IMR-90 (cell line): Measurements from ENCODE around the gene NFKBIZ. TPM values are rescaled to one million over a fixed set of nuclear protein-coding genes. Genes with fewer than 3 reads are reported as not detected.
A peak's percentile ranks its signal among the peaks of the same experiment; 100 is the strongest.

Source experiments
- ATAC-seq: fragments of 200-7000 bp; cut with Tn5 transposase; 2 replicates; pipeline ENCODE4 v1.9.1; 2020; ENCODE audit warnings: low read depth, mild to moderate bottlenecking, moderate library complexity
- BruUV-seq: library from RNA; stranded (reverse); fragments of 400-500 nt; replicated peaks from 2 replicates; lab custom pipeline; 2021; lab: Mats Ljungman, UMichigan
- CTCF ChIA-PET: fragments of 300-600 bp; formaldehyde crosslinking; extraction: SDS; loops from one replicate; lab custom pipeline; 2021; ENCODE audit warnings: antibody characterized with exemption; lab: Yijun Ruan, JAX
- POLR2A ChIA-PET: fragments of 300-600 bp; sonication (Branson Sonifier 250); formaldehyde crosslinking; loops from one replicate; lab custom pipeline; 2022; ENCODE audit warnings: antibody characterized with exemption; ENCODE audit not compliant: unreplicated experiment; lab: Charles Lee
- DNase-seq: peaks from one replicate; pipeline ENCODE4 v3.0.0; 2013
- H2AFZ ChIP-seq: replicated peaks from 2 replicates; pipeline ENCODE3; 2013; ENCODE audit warnings: low read length, mild to moderate bottlenecking; ENCODE audit not compliant: poor library complexity
- H2AK5ac ChIP-seq: 2 replicates; pipeline ENCODE4 v1.6.1; 2013; ENCODE audit warnings: low read depth, low read length, inconsistent platforms
- H2AK9ac ChIP-seq: replicated peaks from 2 replicates; pipeline ENCODE3; 2013; ENCODE audit warnings: mild to moderate bottlenecking, low read depth, low read length, moderate library complexity; ENCODE audit not compliant: poor library complexity
- H2BK120ac ChIP-seq: 2 replicates; pipeline ENCODE4 v1.6.1; 2013; ENCODE audit warnings: low read depth, low read length, inconsistent platforms
- H2BK15ac ChIP-seq: 3 replicates; pipeline ENCODE4 v1.6.1; 2013; ENCODE audit warnings: low read depth, low read length, inconsistent platforms
- H2BK20ac ChIP-seq: 2 replicates; pipeline ENCODE4 v1.6.1; 2013; ENCODE audit warnings: low read depth, mild to moderate bottlenecking, inconsistent platforms, low read length, moderate library complexity
- H2BK5ac ChIP-seq: 2 replicates; pipeline ENCODE4 v1.6.1; 2013; ENCODE audit warnings: mild to moderate bottlenecking, low read depth, low read length, inconsistent platforms; ENCODE audit not compliant: poor library complexity, severe bottlenecking
- H3K14ac ChIP-seq: replicated peaks from 2 replicates; pipeline ENCODE4 v1.6.1; 2013; ENCODE audit warnings: low read depth, low read length, inconsistent platforms
- H3K18ac ChIP-seq: 2 replicates; pipeline ENCODE4 v1.6.1; 2013; ENCODE audit warnings: low read depth, low read length, control low read depth
- H3K23ac ChIP-seq: 2 replicates; pipeline ENCODE4 v1.6.1; 2013; ENCODE audit warnings: low read depth, low read length, inconsistent platforms
- H3K27ac ChIP-seq: 2 replicates; pipeline ENCODE4 v1.5.1; 2013; ENCODE audit warnings: mild to moderate bottlenecking, control low read depth, low read length; ENCODE audit not compliant: insufficient read depth
- H3K27me3 ChIP-seq: 2 replicates; pipeline ENCODE4 v1.6.1; 2013; ENCODE audit warnings: low read length; ENCODE audit not compliant: control insufficient read depth, insufficient read depth
- H3K36me3 ChIP-seq: 2 replicates; pipeline ENCODE4 v1.6.1; 2013; ENCODE audit warnings: low read length, mixed read lengths; ENCODE audit not compliant: control insufficient read depth, insufficient read depth
- H3K4ac ChIP-seq: 2 replicates; pipeline ENCODE4 v1.6.1; 2013; ENCODE audit warnings: low read depth, low read length, inconsistent platforms
- H3K4me1 ChIP-seq: 2 replicates; pipeline ENCODE4 v1.6.1; 2013; ENCODE audit warnings: low read length, mixed read lengths; ENCODE audit not compliant: control insufficient read depth, insufficient read depth
- H3K4me2 ChIP-seq: 2 replicates; pipeline ENCODE4 v1.6.1; 2013; ENCODE audit warnings: low read depth, mild to moderate bottlenecking, control low read depth, low read length, moderate library complexity
- H3K4me3 ChIP-seq: 2 replicates; pipeline ENCODE4 v1.5.1; 2013; ENCODE audit warnings: low read depth, mild to moderate bottlenecking, control low read depth, low read length, moderate library complexity; ENCODE audit not compliant: insufficient read depth
- H3K56ac ChIP-seq: 2 replicates; pipeline ENCODE4 v1.6.1; 2013; ENCODE audit warnings: low read length, inconsistent platforms; ENCODE audit not compliant: insufficient read depth; ENCODE audit errors: extremely low read depth
- H3K79me1 ChIP-seq, 2 experiments: 2 replicates each; pipeline ENCODE4 v1.6.1; 2013; ENCODE audit warnings: low read length in 2 of 2, inconsistent platforms in 1 of 2, low read depth in 1 of 2
- H3K9ac ChIP-seq: 2 replicates; pipeline ENCODE4 v1.6.1; 2013; ENCODE audit warnings: low read depth, low read length, control low read depth
- H3K9me1 ChIP-seq: 2 replicates; pipeline ENCODE4 v1.6.1; 2013; ENCODE audit warnings: low read length, inconsistent platforms; ENCODE audit not compliant: insufficient read depth
- H3K9me3 ChIP-seq: 2 replicates; pipeline ENCODE4 v1.6.1; 2013; ENCODE audit warnings: low read length; ENCODE audit not compliant: control insufficient read depth, insufficient read depth
- H4K20me1 ChIP-seq: 2 replicates; pipeline ENCODE4 v1.6.1; 2013; ENCODE audit warnings: low read length, inconsistent platforms; ENCODE audit not compliant: insufficient read depth
- H4K5ac ChIP-seq: 2 replicates; pipeline ENCODE4 v1.6.1; 2013; ENCODE audit warnings: mild to moderate bottlenecking, low read depth, low read length, control low read depth
- H4K8ac ChIP-seq, 2 experiments: 2 replicates each; pipeline ENCODE4 v1.6.1; 2013; ENCODE audit warnings: low read depth in 2 of 2, low read length in 2 of 2, control low read depth in 1 of 2, inconsistent platforms in 1 of 2
- H4K91ac ChIP-seq: 2 replicates; pipeline ENCODE4 v1.6.1; 2013; ENCODE audit warnings: low read depth, low read length, inconsistent platforms; ENCODE audit not compliant: insufficient read depth
- CEBPB ChIP-seq: IDR thresholded peaks from 2 replicates; pipeline ENCODE4 v1.6.1; 2012; ENCODE audit warnings: low read depth, low read length, improper control_type of control experiment
- CHD1 ChIP-seq: IDR thresholded peaks from 2 replicates; pipeline ENCODE4 v1.6.1; 2012; ENCODE audit warnings: low read depth, low read length, improper control_type of control experiment
- CTCF ChIP-seq: conservative IDR thresholded peaks from 2 replicates; pipeline ENCODE4 v1.5.1; 2012; ENCODE audit warnings: mild to moderate bottlenecking, low read depth, low read length, improper control_type of control experiment
- ELK1 ChIP-seq: fragments of 150-350 bp; IDR thresholded peaks from 2 replicates; pipeline ENCODE4 v1.6.1; 2016; ENCODE audit warnings: low read depth, mild to moderate bottlenecking, low read length, moderate library complexity, borderline replicate concordance
- FOS ChIP-seq: fragments of 150-350 bp; IDR thresholded peaks from 2 replicates; pipeline ENCODE4 v1.6.1; 2016; ENCODE audit warnings: low read depth, low read length
- MAFK ChIP-seq: IDR thresholded peaks from 2 replicates; pipeline ENCODE4 v1.6.1; 2012; ENCODE audit warnings: low read depth, low read length, improper control_type of control experiment
- MAZ ChIP-seq: IDR thresholded peaks from 2 replicates; pipeline ENCODE4 v1.6.1; 2012; ENCODE audit warnings: low read depth, mild to moderate bottlenecking, low read length, improper control_type of control experiment, moderate library complexity, borderline replicate concordance
- MXI1 ChIP-seq: IDR thresholded peaks from 2 replicates; pipeline ENCODE4 v1.6.1; 2012; ENCODE audit warnings: low read depth, mild to moderate bottlenecking, low read length, moderate library complexity, borderline replicate concordance
- NFE2L2 ChIP-seq: fragments of 150-350 bp; IDR thresholded peaks from 2 replicates; pipeline ENCODE4 v1.6.1; 2016; ENCODE audit warnings: low read depth, mild to moderate bottlenecking, low read length
- POLR2A ChIP-seq: IDR thresholded peaks from 2 replicates; pipeline ENCODE4 v1.6.1; 2012; ENCODE audit warnings: mild to moderate bottlenecking, low read depth, low read length
- RAD21 ChIP-seq: IDR thresholded peaks from 2 replicates; pipeline ENCODE4 v1.6.1; 2012; ENCODE audit warnings: low read length, improper control_type of control experiment
- RCOR1 ChIP-seq: IDR thresholded peaks from 2 replicates; pipeline ENCODE4 v1.6.1; 2012; ENCODE audit warnings: mild to moderate bottlenecking, low read length, improper control_type of control experiment; ENCODE audit not compliant: insufficient replicate concordance
- SMC3 ChIP-seq: fragments of 150-350 bp; IDR thresholded peaks from 2 replicates; pipeline ENCODE4 v1.6.1; 2016; ENCODE audit warnings: low read depth, mild to moderate bottlenecking, antibody characterized with exemption, low read length, moderate library complexity
- USF2 ChIP-seq: fragments of 150-350 bp; IDR thresholded peaks from 2 replicates; pipeline ENCODE4 v1.6.1; 2017; ENCODE audit warnings: mild to moderate bottlenecking, antibody characterized with exemption, low read length, low read depth
- dilution Hi-C: fragments of 300-500 bp; cut with HindIII; formaldehyde crosslinking; loops from one replicate; pipeline ENCODE4 v1.14.3; 2018; ENCODE audit warnings: low sequenced_read_pairs; ENCODE audit not compliant: unreplicated experiment
- in situ Hi-C: fragments of 300-500 bp; cut with MboI; formaldehyde crosslinking; loops from 3 replicates; pipeline ENCODE4 v1.14.3; 2019; ENCODE audit warnings: low sequenced_read_pairs, inconsistent platforms, mixed read lengths
- intact Hi-C: fragments of 100-400 bp; cut with micrococcal nuclease; formaldehyde crosslinking; loops from 2 replicates; pipeline ENCODE4 v1.10.0; 2022
- polyA plus RNA-seq, 3 experiments: library from polyadenylated mRNA; depleted of rRNA; stranded (reverse); fragments of >200 nt; gene quantifications; 2 replicates each; pipeline ENCODE4 v1.2.3, GENCODE V29; 2012; ENCODE audit warnings: low replicate concordance in 1 of 3
- total RNA-seq: library from RNA; depleted of rRNA; stranded (reverse); fragments of >200 nt; gene quantifications from 2 replicates; pipeline ENCODE4 v1.2.3, GENCODE V29; 2012

NFKBIZ gene
- total and polyA plus RNA-seq, 2 of the 4 experiments (the other 2 are of a cell fraction): 35.0 to 40.9 TPM

- H3K36me3 ChIP-seq: peaks cover 5% of the 10 kb centered on the region; the same call in 1 of the 2 replicates
- H3K4me2 ChIP-seq: peak overlapping the region; percentile 17; the same call in 1 of the 2 replicates
- H3K79me1 ChIP-seq: peaks cover 3 to 5% of the 10 kb centered on the region in 2 experiments; a peak in 1 of 4 replicates
- no peak overlapping the region for H3K4ac ChIP-seq
- no peak overlapping the region for H2AFZ ChIP-seq
- H3K23ac ChIP-seq: no peak overlapping the region
- in situ Hi-C loops (loop anchor here (5.0 to 10.0 kb wide), 2 partner anchors 418 to 725 kb away; no protein-coding TSS in a partner anchor), dilution Hi-C loops (loop anchor here (10.0 kb wide), 1 partner anchor 725 kb away; no protein-coding TSS in a partner anchor), intact Hi-C loops (loop anchor here (1.0 to 5.0 kb wide), 2 partner anchors 43 to 416 kb away; no protein-coding TSS in a partner anchor)
- BruUV-seq: no TSS peak
- H2BK120ac ChIP-seq: no peak overlapping the region
- no peak overlapping the region for H3K27ac ChIP-seq
- H3K56ac ChIP-seq: no peak overlapping the region
- H4K91ac ChIP-seq: no peak overlapping the region
- no peak overlapping the region for H3K18ac ChIP-seq
- no peak overlapping the region; the same call in 1 of the 2 replicates for H3K9ac ChIP-seq
- no peaks in the 10 kb centered on the region for H3K9me3 ChIP-seq
- ChIA-PET CTCF (interaction anchor here (0.6 to 8.5 kb wide), 3 partner anchors 13 to 417 kb away, joined by 3 to 81 read pairs (median 3); no protein-coding TSS in a partner anchor), POLR2A (no interaction called here)
- DNase-seq (peak; percentile 56), ATAC-seq (peak; percentile 77)
- no peak overlapping the region for H3K4me3 ChIP-seq
- no peak overlapping the region for H2BK20ac ChIP-seq
- no peak overlapping the region for H4K8ac ChIP-seq
- no peak overlapping the region for H2BK15ac ChIP-seq
- H3K14ac ChIP-seq: no peak overlapping the region
- peaks cover 2% of the 10 kb centered on the region; the same call in 1 of the 2 replicates for H3K4me1 ChIP-seq
- H4K20me1 ChIP-seq: no peaks in the 10 kb centered on the region
- H2AK5ac ChIP-seq: no peak overlapping the region
- no peak overlapping the region for H2AK9ac ChIP-seq
- H4K5ac ChIP-seq: no peak overlapping the region
- H3K27me3 ChIP-seq: no peaks in the 10 kb centered on the region
- no peaks in the 10 kb centered on the region for H3K9me1 ChIP-seq
- no peak overlapping the region for H2BK5ac ChIP-seq
- TF ChIP-seq MAFK: no peak
- TF ChIP-seq FOS: no peak
- TF ChIP-seq MAZ: no peak
- TF ChIP-seq MXI1: no peak
- no peak for TF ChIP-seq USF2
- TF ChIP-seq NFE2L2: no peak
- no peak for TF ChIP-seq POLR2A
- no peak for TF ChIP-seq CHD1
- TF ChIP-seq SMC3: peak; percentile 61
- TF ChIP-seq RCOR1: no peak
- TF ChIP-seq ELK1: no peak
- TF ChIP-seq CTCF: peak; percentile 72
- TF ChIP-seq RAD21: peak; percentile 75
- no peak for TF ChIP-seq CEBPB
Observed at GRCh38 chr3:101809178-101810021, 39.9 kb upstream of the NFKBIZ start.
